Measurements from ENCODE around the gene IGDCC3.

Gene IGDCC3

DNA sequence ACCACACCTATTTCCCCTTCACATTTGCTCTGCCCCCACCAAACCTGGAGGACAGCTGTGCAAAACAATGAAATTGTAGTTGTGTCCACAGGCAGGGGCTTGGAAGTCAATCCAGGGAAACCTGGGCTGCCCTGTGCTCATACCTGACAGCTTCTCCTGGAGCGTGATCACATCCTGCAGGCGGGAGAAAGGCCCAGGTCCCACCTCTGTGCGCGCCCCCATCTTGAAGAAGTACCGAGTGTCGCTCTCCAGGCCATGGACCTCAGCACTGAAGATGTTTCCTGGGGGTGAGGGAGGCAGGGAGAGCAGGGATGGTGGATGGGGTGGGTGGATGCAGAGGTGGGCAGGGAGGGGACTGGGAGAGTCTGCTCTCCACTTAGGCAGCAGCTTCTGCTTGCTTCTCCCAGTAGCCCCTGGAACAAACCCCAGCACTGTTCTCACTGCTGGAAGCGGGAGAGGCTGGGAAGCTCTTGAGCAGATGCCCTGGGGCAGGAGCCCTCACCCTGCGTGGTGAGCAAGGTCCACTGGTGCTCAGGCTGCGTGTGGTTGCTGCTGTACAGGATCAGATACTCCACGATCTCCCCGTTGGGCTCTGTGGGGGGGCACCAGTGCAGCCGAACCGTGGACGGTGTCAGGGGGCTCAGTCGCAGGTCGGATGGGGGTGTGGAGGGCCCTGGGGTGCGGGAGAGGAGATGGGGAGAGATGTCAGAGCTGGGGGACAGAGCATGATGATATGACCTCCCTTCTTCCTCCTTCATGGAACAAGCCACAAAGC is 10.7 kb upstream of the IGDCC3 start:
- DNase-seq: no peak

DNA sequence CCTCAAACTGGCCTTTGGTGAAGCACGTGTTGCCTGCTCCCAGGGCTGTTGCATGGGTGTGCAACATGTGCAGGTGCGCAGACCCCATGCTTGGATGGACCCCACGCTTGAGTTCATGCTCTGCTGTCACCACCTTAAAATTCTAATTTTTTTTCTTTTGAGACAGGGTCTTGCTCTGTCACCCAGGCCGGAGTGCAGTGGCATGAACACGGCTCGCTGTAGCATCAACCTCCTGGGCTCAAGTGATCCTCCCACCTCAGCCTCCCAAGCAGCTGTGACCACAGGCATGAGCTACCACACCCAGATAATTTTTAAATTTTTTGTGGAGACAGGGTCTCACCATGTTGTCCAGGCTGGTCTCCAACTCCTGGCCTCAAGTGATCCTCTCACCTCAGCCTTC is 9.1 kb upstream of the IGDCC3 start:
- no peak for DNase-seq

DNA sequence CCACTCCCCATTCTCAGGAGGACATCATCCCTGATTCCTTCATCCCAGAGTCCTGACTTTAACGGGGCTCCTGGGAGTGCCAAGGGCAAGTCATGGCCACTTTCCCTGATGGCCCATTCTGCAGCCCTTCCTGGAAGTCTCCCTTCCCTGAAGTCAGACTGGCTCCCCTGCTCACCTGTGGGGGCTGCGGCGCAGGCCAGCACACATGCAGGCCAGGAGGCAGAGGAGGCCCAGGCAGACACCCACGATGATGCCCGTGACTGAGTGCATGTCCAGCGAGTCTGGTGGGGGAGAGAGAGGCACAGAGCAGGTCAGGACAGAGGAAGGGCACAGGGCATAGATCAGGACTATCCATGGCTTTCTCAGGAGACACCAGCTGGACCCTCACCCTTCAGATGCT is 8.6 kb upstream of the IGDCC3 start:
- DNase-seq: no peak

DNA sequence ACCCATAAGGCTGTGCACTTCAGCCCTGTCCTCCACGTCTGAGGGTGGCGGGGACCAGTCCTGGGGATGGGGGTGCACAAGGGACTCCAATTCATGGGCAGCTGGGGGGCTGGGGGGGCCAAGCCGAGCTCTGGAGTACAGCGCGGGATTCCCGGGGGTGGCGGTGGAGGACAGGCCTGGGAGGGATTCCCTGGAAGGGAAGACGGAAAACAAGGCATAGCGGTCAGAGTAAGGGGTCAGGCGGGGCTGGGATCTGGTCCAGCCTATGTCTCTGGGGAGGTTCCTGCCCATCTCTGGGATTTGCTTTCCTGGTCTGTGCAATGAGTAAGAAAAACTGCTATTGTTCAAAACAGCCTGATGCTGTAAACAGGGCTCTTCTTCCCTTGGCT is 8.1 kb upstream of the IGDCC3 start:
- no peak for DNase-seq

DNA sequence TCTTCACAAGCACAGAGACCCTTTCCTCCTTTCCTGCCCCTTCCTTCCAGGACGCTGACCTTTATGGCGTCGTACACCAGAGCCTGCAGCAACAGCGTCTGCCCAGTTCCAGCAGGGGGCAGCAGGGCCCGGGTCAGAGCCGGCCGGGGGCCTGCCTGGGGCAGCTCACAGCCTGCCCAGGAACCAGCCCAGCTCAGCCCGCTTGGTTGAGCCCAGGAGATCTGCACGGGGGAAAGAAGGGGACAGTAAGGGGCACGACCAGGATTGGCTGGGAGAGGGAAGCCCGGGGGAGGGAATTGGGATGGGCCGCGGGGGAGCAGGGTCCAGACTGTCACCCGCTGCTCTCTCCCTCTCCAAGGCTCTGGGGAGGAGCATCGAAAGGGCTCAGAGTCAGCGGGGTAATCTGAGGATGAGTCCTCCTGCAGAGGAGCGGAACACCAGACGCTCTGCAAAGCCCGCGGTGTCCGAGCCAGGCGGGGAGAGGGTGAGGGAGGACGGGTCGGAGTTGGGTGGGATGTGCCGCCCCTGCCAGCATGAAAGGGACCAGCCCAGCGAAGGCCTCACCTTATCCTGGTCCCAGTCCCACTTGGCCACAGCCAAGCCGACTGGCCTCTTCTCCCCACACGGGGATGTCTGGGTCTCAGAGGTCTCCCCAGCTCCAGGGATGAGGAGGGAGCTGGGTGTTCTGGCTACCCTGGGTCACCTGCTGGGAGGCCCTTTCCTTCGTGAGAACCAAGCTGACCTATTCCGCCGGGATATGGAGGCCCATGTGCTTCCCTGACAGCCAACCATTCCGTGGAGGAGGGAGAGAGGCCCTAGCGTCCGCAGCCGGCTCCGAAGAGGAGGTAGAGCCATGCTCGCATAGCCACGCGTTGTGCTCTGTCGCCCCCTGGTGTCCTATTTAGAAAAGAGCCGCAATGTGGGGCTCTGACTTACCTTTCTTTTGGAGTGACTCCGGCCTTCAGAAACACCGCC is 7.4 kb upstream of the IGDCC3 start:
- peak in 55 of 56 donors; percentile 10 to 92 (median 71) for DNase-seq

DNA sequence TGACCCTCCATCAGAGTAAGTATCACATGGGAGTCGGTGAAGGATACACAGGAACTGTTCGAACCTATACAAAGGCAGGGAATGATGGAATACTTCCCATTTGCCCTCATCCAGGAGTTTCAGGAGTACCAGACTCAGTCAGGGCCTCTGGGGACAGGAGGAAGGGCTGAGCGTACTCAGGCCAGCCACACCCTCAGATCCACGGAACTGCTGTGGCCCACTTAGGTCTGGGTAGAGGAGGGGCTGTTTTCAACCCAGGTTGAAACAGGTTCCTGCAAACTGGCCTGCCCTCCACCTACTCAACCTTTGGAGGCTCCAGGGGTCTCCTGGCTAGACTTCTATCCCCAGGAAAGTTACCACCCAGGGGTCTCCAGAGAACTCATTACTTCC is 6.7 kb upstream of the IGDCC3 start:
- no peak for DNase-seq

DNA sequence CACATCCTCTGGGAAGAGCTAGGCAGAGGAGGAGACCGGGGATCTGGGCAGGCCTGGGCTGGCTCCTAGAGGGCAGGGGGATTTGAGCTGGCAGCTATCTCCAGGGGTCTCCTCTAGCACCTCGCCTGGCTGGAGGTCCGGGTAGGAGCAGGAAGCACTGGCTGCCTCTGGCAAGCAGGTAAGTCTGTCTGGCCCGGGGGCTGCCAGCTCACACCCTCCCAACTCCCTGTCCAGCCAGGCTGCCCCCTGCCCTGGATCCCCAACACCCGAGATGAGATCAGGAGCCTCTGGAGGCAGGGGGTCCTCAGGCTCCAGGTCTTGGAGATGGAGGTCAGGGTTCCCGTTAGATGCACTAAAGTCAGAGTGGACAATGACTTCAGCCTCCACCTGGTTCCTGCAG is 6.2 kb upstream of the IGDCC3 start:
- DNase-seq: no peak

DNA sequence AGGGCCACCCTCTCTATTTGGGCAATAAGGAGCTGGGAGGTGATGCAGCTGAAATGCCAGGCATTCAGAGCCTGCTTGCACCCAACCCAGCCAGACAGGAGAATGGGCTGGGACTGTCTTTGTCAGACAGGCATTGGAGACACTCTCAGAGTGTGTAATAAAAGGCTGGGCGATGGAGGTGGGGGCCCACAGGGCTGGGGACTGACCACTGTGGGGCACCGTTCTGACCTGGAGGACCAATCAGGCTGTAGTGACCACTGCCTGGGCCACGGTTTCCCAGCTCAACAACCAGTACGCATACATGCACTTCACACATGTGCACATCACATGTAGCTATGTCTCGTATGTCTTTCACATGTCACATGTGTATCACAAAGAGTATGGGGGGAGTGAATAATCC is 5.7 kb upstream of the IGDCC3 start:
- no peak for DNase-seq

DNA sequence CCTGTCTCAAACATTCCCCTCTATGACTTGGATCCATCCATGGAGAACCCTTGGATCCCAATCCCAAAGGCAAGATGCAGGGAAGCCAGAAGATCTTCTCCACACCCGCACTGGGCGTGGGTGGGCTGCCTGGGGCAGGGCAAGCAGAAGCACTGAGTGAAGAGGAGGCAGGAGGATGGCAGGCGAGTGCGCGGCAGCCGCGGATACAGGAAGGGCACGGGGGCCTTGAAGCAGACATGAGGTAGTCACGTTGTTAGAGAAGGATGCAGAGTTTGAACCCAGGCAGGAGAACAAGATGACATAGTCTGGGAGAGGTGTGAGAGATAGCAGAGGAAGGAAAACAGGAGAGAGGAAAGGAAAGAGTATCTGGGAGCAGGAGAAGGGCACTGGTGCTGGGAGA is 5.1 kb upstream of the IGDCC3 start:
- DNase-seq: no peak

DNA sequence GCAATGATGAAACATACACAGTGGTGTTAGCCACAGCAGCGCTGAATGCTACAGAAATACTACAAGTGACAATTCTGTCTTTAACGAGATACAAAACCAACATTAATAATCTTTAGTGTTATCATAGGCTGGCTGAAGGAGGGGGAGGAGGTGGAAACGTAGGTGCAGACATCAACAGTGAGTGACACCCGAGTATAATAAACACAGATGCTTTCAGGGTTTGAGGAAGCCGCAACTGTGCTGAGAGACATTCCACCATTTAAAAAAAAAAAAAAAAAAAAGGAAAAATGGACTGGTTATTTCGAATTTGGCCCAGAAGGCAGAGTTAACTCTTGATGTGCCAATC is 4.3 kb upstream of the IGDCC3 start:
- no peak for DNase-seq

DNA sequence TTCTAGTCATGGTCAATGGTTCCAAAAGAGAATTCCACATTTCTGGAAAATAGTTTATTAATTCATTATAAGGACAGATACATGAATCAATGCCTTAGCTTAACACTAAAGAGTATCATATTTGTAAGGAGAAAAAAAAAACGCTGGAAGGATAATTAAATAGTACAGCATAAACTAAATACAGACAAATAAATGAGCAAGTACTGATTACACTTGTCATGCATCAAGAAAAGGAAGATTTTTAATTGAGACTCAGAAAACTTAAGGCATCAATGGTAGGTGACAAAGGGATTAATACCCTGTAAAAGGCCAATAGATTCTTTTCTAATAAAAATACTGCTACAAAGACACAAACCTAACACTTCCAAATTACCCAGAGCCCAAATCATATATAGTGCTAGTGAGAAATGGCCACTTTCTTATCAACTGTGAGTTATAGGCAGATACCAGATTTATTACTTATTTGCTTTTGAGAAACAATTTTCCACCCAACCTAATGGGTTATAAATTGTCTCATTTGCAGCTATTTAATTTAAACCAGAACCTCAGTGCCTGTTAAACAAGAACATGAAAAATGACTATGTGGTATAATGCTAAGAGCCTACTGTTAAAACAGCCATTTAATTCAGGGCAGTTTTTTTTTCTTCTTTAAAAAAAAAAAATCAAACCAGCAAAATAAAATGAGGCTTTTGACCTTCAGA is 3.8 kb upstream of the IGDCC3 start:
- no peak for DNase-seq

DNA sequence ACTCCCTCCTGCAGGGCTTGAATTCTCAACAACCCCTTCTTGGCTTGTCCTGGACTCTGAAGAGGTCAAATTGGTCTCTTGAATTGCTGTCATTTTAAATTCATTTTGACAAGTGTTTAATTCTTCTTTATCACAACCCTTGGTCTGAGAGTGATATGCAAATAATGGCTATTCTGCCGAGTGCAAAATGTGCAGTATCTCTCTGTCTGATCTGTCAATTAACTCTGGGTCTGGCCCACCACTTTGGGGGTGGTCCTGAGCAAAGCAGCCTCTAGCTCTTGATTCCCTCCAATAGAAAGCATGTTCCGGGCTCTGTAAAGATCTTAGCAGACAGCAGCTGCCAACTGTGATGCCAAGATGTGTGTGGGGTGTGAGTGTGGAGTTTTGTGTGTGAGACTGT is 2.2 kb upstream of the IGDCC3 start:
- no peak for DNase-seq

DNA sequence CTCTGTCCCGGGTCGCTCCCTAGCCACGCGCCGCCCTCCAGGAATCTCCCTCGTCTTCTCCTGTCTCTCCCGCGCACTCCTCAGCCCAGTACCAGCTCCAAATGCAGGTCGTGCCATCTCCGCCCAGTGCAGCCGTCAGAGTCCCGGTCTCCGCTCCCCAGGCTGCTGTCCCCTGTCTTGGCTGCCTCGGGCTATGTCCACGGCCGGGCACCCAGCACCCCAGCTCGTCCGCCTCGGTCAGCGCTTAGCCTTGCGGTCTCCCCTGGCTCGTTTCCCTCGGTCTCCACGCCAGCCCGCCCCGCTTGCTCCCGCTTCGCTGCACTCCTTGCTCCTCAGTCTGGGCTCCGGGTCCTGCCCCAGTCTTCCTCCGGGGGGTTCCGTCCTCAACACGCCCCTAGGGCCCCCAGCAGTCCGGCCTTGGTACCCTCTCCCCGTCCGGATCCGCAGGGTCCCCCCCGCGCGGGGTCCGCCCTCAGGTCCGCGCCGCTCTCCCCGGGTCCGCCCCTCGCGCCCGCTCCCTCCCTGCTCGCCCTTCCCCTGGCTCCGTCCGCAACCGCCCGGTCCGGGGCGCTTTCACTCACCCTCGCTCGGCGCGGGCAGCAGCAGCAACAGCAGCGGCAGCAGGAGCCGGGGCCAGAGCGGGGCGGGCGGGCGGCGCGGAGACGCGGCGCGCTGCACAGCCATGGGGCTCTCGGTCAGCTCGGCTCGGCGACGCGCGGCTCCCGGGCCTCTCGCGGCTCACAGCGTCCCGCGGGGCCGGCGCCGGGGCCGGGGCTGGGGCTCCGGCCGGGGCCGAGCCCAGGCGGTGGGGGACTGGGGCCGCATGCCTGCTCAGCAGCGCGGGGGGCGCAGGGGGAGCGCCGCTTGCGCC is 462 bp downstream of the IGDCC3 start:
- peak in 28 of 56 donors; percentile 15 to 55 (median 37) for DNase-seq

DNA sequence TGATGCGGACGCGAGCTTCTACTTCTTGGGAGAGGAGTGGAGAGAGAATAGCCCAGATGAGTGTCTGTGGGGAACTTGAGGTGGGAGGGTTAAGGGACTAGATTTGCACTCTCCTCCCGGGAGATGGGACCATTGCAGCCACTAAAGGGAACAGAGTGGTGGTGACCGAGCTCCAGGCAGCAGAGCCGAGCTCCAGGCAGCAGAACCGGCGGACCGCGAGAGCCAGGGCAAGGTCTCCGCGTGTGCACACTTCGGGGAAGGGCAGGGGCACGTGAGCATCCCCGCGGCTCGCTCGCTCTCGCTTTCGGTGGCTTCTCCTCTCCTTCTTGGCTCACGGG is 1.1 kb downstream of the IGDCC3 start:
- peak in 1 of 56 donors; percentile 37 for DNase-seq

DNA sequence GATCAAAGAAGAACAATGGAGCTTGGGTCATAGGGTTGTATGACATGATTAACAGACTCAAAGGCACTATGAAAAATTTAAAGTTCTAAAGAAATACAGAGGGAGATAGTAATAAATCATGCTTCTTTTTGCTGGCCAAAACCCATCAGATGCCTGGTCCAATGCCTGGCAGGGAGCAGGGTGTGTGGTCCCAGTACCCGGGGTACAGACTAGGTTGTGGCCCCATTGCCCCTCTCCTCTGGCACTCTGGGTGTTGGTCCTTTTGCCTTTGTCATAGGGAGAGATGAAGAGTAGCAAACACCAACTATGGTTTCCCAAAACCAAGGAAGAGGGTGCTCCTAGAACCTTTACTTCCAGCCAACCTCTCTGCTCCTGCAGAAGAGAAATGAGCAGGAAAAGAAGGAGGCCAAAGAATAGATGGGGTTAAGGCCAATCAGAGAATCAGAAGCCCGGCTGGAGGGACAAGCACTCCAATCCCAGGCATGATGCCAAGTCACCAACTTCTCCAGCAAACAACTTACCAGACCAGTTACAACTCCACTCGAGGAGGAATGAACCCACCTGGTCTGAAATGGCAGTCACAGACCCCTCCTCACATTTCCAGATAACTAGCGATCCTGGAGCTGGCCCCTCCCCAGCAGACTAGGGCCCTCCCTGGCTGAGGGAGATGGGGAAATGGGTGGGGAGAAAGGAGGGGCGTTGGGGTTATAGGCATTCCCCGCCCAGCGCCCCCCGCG is 1.8 kb downstream of the IGDCC3 start:
- no peak for DNase-seq

DNA sequence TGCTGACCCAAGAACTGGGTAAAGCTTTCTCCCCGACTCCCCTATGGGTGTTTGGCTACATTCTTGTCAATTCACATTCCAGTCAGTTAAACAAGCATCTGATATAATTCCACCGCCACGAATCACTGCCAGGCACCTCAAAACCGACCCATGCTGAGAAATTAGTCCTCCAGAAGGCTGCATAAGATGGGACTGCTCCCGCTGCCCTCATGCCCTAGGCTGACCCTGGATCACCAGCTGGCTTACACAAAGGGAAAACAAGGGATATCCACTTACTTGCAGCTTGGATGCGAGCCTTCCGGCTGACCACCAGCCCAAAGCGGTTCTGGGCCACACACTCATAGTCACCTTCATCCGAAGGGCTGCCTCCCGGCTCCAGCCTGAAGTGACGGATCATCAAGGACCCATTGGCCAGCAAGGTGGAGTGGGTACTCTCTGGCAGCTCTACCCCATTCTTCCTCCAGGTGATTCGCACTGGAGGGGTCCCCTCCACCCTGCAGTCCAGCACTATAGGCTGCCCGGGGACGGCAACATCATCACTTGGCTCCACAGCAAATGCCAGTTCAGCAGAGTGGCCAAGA is 2.9 kb downstream of the IGDCC3 start:
- DNase-seq: no peak

DNA sequence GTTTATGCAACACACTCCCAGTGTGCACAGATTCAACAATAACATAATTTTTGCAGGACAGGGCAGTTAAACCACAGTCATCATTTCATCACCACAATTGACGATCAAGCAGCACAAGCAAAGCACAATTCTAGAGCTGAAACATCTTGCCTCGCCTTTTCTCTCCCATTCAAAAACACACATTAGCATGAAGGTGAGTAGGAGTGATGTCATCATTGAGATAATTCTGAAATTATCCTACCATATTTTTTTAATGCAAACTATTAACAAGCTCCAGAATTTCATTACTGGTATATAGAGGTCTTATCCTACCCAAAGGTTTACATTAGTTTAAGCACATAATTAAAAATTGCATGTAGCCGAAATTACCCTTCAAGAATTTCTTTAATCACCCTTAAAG is 3.5 kb downstream of the IGDCC3 start:
- DNase-seq: no peak

DNA sequence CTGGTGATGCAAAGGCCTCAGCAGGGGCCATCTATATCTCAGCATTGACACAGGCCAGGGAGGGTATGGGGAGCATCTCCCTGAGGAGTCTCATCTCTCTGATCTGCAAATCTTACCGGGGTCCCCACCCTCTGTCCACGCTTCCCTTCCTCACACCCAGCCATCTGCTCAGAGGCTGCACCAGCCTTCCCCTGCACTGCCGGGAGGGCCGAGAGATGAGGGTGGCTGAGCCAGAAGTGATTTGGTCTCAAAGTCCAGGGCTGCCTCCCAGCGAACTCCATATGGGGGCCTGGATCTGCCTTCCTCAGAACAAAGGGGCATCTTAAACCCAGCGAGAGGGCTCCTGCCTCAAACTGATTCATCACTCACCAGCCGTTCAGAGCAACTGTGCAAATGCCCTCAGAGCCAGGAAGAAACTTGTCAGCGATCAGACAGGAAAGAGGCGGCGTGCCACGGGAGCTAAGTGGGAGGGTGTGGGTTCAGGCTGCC is 4.6 kb downstream of the IGDCC3 start:
- DNase-seq: no peak

DNA sequence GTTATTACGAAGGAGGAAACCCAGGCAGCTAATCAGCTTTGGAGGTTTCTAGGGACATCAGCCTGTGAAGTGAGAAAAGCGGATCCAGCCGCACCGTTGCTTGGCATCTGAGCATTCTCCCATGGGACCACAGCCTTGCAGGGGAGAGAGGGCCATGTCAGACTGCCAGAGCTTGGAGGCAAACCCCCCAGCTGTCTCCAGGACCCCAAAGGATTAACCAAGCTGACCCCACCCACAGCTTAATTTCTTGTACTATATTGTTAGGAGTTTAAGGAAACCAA is 5.1 kb downstream of the IGDCC3 start:
- DNase-seq: no peak
